Measurements from ENCODE around the gene ZIC2.

Gene ZIC2

GRCh38 chr13:99975626-99976025 is 6.0 kb upstream of the ZIC2 start:
- DNase-seq: no peak

GRCh38 chr13:99976575-99976974 is 5.0 kb upstream of the ZIC2 start:
- DNase-seq: no peak

DNA sequence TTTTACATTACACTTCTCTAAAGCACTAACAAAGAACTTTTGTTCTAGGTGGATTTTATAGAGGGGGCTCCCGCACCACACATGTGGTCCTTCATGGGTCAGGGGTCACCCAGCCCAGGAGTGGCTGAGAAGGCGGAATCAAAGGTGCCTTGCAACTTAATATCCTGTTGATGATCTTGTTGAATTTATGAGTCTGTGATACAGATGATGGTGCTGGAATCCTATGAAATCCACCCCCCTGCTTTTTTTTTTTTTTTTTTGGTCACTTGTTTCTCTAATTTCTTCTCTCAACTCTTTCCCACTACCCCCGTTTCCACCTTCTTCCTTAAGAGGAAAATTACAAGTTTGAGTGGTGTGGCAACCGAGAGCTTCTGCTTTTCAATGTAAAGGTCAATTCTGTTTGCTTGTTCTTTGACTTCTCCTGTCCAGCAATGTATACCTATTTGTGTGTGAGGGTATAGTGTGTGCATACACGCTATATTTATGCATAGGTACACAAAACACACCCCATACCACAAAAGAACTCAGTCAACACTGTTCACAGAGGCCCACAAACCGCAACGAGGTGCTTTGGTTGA is 4.2 kb upstream of the ZIC2 start:
- DNase-seq: no peak

- DNase-seq: no peak
These were observed 3.4 kb upstream of the ZIC2 start for GRCh38 chr13:99977912-99978798.

- DNase-seq: no peak
These were observed 2.7 kb upstream of the ZIC2 start for GRCh38 chr13:99978799-99979452.

DNA sequence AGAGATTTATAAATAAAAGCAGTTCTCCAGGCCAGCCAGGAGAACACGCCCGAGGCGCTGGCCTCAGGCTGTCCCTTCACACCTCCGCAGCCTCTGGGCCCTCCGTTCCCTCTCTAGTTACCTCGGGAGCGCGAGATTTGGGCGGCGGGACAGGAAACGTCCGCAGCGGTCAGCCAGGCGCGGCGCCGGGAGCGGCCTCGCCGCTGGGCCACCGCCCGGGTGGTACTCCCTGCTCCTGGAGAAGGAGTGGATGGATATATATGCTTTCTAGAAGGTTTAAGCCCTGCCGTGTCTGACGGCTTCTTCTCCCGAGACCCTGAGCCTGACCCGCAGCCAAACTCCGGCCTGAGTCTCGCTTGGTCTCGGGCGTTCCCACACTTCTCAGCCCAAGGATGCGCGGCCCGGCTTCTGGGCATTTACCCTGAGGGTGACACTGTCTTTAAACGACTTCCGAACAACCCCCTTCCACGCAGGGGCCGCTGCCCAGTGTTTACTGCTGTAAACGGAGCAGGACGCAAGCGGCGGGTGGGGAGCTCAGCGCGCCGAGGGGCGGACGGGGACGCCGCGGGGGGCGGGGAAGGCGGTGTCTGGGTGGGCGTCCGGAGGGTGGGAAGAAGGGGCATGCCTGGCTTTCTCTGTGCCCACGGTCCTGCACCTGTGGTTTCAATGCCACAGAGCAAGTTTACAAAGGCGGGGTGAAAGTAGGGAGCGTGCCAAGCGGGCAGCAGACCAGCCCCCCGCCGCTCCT is 2.0 kb upstream of the ZIC2 start:
- DNase-seq: no peak

DNA sequence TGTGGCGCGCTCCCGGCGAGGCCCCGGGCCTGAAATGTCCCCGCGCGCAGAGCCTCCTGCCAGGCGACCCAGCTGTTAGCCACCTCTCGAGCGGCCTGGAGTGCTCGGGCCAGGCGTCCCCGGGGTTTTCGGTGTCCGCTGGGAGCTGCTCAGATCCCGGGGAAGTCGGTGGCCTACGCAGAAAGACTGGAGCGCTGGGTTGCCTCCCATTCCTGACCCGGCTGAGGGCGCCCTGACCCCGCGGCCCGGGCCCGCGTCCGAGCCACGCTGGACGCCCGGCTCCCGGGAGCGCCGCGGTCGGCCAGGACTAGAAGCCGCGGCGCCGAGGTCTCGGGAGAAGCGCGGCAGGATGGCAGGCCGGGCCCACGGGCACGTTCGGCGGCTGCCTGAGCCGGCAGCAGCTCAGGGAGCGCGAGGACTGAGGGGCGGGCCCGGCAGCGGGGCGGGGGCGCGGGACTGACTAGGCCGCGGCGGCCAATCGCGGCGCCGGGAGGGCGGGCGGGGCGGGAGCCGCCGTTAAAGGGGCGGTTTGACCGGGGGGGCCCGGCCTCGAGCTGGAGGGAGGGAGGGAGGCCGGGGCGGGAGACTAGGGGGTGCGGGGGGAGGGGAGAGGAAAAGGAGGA is 1.3 kb upstream of the ZIC2 start:
- peak; percentile 20 for DNase-seq

GRCh38 chr13:99980824-99981734 is 505 bp upstream of the ZIC2 start:
- DNase-seq: no peak

DNA sequence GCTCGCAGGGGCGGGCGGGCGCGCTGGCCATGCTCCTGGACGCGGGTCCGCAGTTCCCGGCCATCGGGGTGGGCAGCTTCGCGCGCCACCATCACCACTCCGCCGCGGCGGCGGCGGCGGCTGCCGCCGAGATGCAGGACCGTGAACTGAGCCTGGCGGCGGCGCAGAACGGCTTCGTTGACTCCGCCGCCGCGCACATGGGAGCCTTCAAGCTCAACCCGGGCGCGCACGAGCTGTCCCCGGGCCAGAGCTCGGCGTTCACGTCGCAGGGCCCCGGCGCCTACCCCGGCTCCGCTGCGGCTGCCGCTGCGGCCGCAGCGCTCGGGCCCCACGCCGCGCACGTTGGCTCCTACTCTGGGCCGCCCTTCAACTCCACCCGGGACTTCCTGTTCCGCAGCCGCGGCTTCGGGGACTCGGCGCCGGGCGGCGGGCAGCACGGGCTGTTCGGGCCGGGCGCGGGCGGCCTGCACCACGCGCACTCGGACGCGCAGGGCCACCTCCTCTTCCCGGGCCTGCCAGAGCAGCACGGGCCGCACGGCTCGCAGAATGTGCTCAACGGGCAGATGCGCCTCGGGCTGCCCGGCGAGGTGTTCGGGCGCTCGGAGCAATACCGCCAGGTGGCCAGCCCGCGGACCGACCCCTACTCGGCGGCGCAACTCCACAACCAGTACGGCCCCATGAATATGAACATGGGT is 599 bp downstream of the ZIC2 start:
- DNase-seq: no peak

GRCh38 chr13:99982731-99983498 is 1.3 kb downstream of the ZIC2 start:
- DNase-seq: no peak

DNA sequence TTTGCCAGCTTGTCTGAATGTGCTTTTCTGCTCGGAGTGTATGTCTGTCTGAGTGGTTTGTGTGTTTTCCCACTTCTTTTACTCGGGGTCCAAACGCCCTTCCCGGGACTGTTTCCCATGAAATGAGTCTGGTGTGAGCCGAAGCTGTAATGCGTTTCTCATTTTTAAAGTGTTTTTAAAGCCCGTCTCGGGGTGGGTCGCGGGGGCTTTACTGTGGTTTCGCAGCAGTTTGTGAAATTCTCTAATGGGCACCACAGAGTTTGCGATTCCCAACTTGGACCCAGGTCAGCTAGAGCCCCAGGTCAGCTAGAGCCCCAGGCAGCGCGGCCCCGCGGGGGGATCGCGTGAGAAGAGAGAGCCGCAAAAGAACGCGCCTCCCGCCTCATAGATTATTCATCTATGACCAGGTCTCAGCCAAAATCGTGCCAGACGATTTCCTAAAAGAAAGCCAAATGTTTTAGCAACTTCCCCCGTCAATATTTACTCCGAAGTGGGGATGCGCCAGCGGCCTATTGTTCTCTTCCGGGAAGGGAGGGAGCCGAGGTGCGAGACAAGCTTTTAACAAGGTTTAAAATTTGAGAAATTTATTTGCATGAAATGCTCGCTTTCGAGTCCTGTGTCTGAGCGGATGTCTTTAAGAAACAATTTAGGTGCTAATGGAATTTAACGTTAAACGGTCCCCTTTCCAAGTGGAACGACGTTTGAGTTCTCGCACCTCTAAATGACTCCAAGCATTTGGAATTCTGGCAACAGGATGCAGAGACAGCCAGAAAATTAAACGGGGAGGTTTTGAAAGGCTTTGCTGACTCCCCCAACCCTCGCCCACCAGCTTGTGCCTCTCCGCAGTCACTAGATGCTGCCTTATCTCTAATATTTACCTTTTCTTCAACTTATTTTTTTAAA is 2.2 kb downstream of the ZIC2 start:
- no peak for DNase-seq

- no peak for DNase-seq
These were observed 3.1 kb downstream of the ZIC2 start for GRCh38 chr13:99984461-99985240.

GRCh38 chr13:99985241-99985874 is 3.8 kb downstream of the ZIC2 start:
- no peak for DNase-seq

GRCh38 chr13:99985886-99986527 is 4.4 kb downstream of the ZIC2 start:
- DNase-seq: no peak

- DNase-seq: no peak
These were observed 5.2 kb downstream of the ZIC2 start for GRCh38 chr13:99986741-99987140.

DNA sequence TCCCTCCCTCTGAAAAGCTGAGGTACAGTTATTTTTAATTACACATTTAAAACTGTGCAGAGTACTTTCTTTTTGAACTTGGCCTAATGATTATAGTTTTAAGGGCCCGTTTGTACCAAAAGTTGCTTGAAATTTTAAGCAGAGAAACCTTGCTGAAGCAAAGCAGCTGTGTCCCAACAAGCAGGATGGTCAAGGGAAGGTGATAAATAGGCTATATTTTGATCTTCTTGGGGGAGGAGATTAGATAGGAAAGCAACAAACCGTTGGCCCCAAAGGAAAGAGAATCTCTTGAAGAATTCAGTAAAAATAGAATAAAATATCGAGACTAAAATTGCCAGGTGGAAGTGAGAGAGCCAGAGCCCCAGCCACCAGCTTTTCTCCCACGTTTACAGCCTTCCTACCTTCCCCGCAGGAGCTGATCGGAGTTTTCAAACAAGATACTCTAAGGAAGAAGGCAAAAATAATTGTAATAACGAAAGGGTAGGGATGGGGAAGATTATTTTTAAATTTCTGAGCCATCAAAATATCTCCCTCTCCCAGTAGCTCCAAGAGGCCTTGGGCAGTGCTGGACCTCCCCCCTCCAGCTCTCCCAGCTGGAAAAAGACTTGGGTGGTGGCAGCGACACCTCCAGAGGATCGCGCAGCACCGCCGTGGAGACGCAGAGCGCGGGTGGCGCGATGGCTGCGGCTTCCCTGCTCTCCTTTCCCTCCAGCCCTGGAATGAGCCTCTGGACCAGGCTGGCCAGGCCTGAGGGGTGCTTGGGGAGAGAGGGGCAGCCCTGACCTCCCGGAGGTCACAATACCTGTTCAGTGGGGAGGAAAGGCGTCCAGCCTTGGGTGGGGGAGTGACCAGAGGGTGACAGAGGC is 5.8 kb downstream of the ZIC2 start:
- no peak for DNase-seq
